ENCODE results near the gene STARD3. TPM values are rescaled to one million over a fixed set of nuclear protein-coding genes. Genes with fewer than 3 reads are reported as not detected.

Gene STARD3
- total and polyA plus RNA-seq, 9 of the 15 experiments (the other 6 are each of a cell fraction or from before 2014, with no cell fraction given) = 0.63 to 87.0 (median 46.0) TPM

GRCh38 chr17:39652587-39653315 is 15.8 kb downstream of the STARD3 start:
- TF ChIP-seq ZNF263 (CRISPR knock-in tag; IDR thresholded peaks at IDR 0.05; ENCODE audit: borderline replicate concordance) = peak; percentile 40; the same call in 1 of the 2 replicates
- no peak for TF ChIP-seq ZFPM2 (CRISPR knock-in tag; IDR thresholded peaks at IDR 0.05)
- no peak overlapping the region for H3K4me3 ChIP-seq
- H4K20me1 ChIP-seq (replicated peaks; ENCODE audit: control insufficient read depth, insufficient read depth, low read length) = no peaks in the 10 kb centered on the region
- DNase-seq (ENCODE audit: extremely low read depth in 1 of 4, low spot score in 3 of 4) = no peak
- in situ Hi-C loops (cut with MboI) (no loop called here), intact Hi-C loops (cut with micrococcal nuclease) (no loop called here)
- ATAC-seq = no peak; the same call in 2 of the 3 replicates
- FAIRE-seq = no peak
- peaks cover 39% of the 10 kb centered on the region for H3K36me3 ChIP-seq (ENCODE audit: control insufficient read depth, insufficient read depth, low read length)
- no peaks in the 10 kb centered on the region for H3K27me3 ChIP-seq (ENCODE audit: control insufficient read depth in 2 of 2, insufficient read depth in 2 of 2, low read length in 2 of 2)
- H3K4me1 ChIP-seq (replicated peaks in 1 of 2; ENCODE audit: control insufficient read depth in 2 of 2, insufficient read depth in 2 of 2, low read length in 2 of 2) = peaks cover 53 to 62% of the 10 kb centered on the region in 2 experiments
- peak overlapping the region; percentile 12; the same call in 1 of the 2 replicates for H3K4me2 ChIP-seq (ENCODE audit: insufficient read depth, low read length)
- POLR2A ChIA-PET = interaction anchor here (0.7 to 1.2 kb wide), 4 partner anchors 9 to 97 kb away, joined by 3 to 6 read pairs (median 4); no protein-coding TSS in a partner anchor
- H3K9me3 ChIP-seq (replicated peaks; ENCODE audit: control insufficient read depth, insufficient read depth, low read depth, low read length) = no peaks in the 10 kb centered on the region
- WGBS (ENCODE audit: insufficient coverage, low coverage, missing lambda C conversion rate) = 40% methylated on average over 7 of the region's 7 CpGs
- CTCF ChIA-PET (ENCODE audit: low intra/inter-chr PET ratio) = interaction anchor here (0.7 to 3.3 kb wide), 2 partner anchors 30 to 78 kb away, joined by 4 to 38 read pairs; no protein-coding TSS in a partner anchor
- H3K79me2 ChIP-seq (ENCODE audit: control insufficient read depth, insufficient read depth, low read length) = peaks cover 52% of the 10 kb centered on the region
- peak overlapping the region; percentile 34; the same call in 2 of the 3 replicates for H3K27ac ChIP-seq (ENCODE audit: extremely low read depth, low read depth, low read length)
- no TSS peak for BruUV-seq (replicated peaks)
- H3K9me1 ChIP-seq (ENCODE audit: control insufficient read depth, insufficient read depth, low read length) = no peaks in the 10 kb centered on the region
- H2AFZ ChIP-seq (ENCODE audit: low read depth, low read length) = no peak overlapping the region
- peak overlapping the region in 1 of 2 experiments; percentile 89; a peak in 2 of 4 replicates for H3K9ac ChIP-seq (ENCODE audit: insufficient read depth in 1 of 2, low read depth in 2 of 2, low read length in 2 of 2)

GRCh38 chr17:39653316-39653661 is 16.3 kb downstream of the STARD3 start:
- peaks cover 52% of the 10 kb centered on the region for H3K79me2 ChIP-seq (ENCODE audit: control insufficient read depth, insufficient read depth, low read length)
- H3K4me2 ChIP-seq (ENCODE audit: insufficient read depth, low read length) = peak overlapping the region; percentile 12; the same call in 1 of the 2 replicates
- no peak overlapping the region; the same call in 2 of the 3 replicates for H3K27ac ChIP-seq (ENCODE audit: extremely low read depth, low read depth, low read length)
- TF ChIP-seq MAZ (CRISPR knock-in tag; conservative IDR thresholded peaks at IDR 0.05 in 1 of 2, IDR thresholded peaks at IDR 0.05 in 1 of 2) (peak in 1 of 2 experiments; percentile 9; a peak in 1 of 4 replicates), ZNF217 (CRISPR knock-in tag; IDR thresholded peaks at IDR 0.05) (no peak), POLR2G (IDR thresholded peaks at IDR 0.05; ENCODE audit: low read depth, low read length) (0 out of 2 replicates have a peak, but pooled peaks have one; percentile 21), EGR1 (conservative IDR thresholded peaks at IDR 0.05) (peak; percentile 17; the same call in 1 of the 2 replicates), HMGN3 (IDR thresholded peaks at IDR 0.05; ENCODE audit: borderline replicate concordance, extremely low read depth, insufficient read length, low read depth, low read length) (peak; percentile 39), ZNF511 (CRISPR knock-in tag; IDR thresholded peaks at IDR 0.05) (no peak), FOSL1 (tag; conservative IDR thresholded peaks at IDR 0.05) (no peak)
- H3K4me3 ChIP-seq = no peak overlapping the region
- no peaks in the 10 kb centered on the region for H3K9me1 ChIP-seq (ENCODE audit: control insufficient read depth, insufficient read depth, low read length)
- no peaks in the 10 kb centered on the region for H4K20me1 ChIP-seq (replicated peaks; ENCODE audit: control insufficient read depth, insufficient read depth, low read length)
- H3K36me3 ChIP-seq (ENCODE audit: control insufficient read depth, insufficient read depth, low read length) = peaks cover 45% of the 10 kb centered on the region
- POLR2A ChIA-PET = interaction anchor here (0.9 to 1.4 kb wide), 4 partner anchors 8 to 20 kb away, joined by 3 to 9 read pairs (median 4); partner anchors contain the start of gene TCAP
- 0% methylated on average over 4 of the region's 12 CpGs for WGBS (ENCODE audit: insufficient coverage, low coverage, missing lambda C conversion rate)
- BruUV-seq (replicated peaks) = no TSS peak
- peak overlapping the region in 1 of 2 experiments; percentile 89; a peak in 2 of 4 replicates for H3K9ac ChIP-seq (ENCODE audit: insufficient read depth in 1 of 2, low read depth in 2 of 2, low read length in 2 of 2)
- H3K9me3 ChIP-seq (replicated peaks; ENCODE audit: control insufficient read depth, insufficient read depth, low read depth, low read length) = no peaks in the 10 kb centered on the region
- in situ Hi-C loops (cut with MboI) (no loop called here), intact Hi-C loops (cut with micrococcal nuclease) (no loop called here)
- no peak overlapping the region for H2AFZ ChIP-seq (ENCODE audit: low read depth, low read length)
- H3K4me1 ChIP-seq (replicated peaks in 1 of 2; ENCODE audit: control insufficient read depth in 2 of 2, insufficient read depth in 2 of 2, low read length in 2 of 2) = peaks cover 53 to 56% of the 10 kb centered on the region in 2 experiments
- no peak for FAIRE-seq
- H3K27me3 ChIP-seq (ENCODE audit: control insufficient read depth in 2 of 2, insufficient read depth in 2 of 2, low read length in 2 of 2) = no peaks in the 10 kb centered on the region
- CTCF ChIA-PET (ENCODE audit: low intra/inter-chr PET ratio) = interaction anchor here (0.6 to 3.3 kb wide), 3 partner anchors 10 to 77 kb away, joined by 3 to 38 read pairs (median 4); no protein-coding TSS in a partner anchor
- peak; percentile 57 for ATAC-seq
- DNase-seq (ENCODE audit: extremely low read depth in 1 of 4, low spot score in 3 of 4) = peak; percentile 61 to 66 (median 64)
